GM21619 (cell line): ENCODE data around the gene IFIT2.

Experiments
- ATAC-seq: cut with Tn5 transposase; IDR thresholded peaks from one replicate; pipeline ENCODE4 v1.9.1; 2021; ENCODE audit not compliant: unreplicated experiment

The IFIT2 gene

GRCh38 chr10:89337484-89337883 is 35.6 kb downstream of the IFIT2 start:
- ATAC-seq = peak; percentile 24

DNA sequence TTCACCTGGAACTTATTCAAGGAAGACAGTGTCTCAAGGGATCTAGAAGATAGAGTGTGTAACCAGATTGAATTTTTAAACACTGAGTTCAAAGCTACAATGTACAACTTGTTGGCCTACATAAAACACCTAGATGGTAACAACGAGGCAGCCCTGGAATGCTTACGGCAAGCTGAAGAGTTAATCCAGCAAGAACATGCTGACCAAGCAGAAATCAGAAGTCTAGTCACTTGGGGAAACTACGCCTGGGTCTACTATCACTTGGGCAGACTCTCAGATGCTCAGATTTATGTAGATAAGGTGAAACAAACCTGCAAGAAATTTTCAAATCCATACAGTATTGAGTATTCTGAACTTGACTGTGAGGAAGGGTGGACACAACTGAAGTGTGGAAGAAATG is 36.9 kb downstream of the IFIT2 start:
- no peak for ATAC-seq

DNA sequence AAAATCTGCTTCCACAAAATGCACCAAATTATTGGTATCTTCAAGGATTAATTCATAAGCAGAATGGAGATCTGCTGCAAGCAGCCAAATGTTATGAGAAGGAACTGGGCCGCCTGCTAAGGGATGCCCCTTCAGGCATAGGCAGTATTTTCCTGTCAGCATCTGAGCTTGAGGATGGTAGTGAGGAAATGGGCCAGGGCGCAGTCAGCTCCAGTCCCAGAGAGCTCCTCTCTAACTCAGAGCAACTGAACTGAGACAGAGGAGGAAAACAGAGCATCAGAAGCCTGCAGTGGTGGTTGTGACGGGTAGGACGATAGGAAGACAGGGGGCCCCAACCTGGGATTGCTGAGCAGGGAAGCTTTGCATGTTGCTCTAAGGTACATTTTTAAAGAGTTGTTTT is 38.0 kb downstream of the IFIT2 start:
- no peak for ATAC-seq

GRCh38 chr10:89341649-89342048 is 39.8 kb downstream of the IFIT2 start:
- ATAC-seq = no peak

- ATAC-seq = no peak
These were observed 40.5 kb downstream of the IFIT2 start for GRCh38 chr10:89342206-89342958.

DNA sequence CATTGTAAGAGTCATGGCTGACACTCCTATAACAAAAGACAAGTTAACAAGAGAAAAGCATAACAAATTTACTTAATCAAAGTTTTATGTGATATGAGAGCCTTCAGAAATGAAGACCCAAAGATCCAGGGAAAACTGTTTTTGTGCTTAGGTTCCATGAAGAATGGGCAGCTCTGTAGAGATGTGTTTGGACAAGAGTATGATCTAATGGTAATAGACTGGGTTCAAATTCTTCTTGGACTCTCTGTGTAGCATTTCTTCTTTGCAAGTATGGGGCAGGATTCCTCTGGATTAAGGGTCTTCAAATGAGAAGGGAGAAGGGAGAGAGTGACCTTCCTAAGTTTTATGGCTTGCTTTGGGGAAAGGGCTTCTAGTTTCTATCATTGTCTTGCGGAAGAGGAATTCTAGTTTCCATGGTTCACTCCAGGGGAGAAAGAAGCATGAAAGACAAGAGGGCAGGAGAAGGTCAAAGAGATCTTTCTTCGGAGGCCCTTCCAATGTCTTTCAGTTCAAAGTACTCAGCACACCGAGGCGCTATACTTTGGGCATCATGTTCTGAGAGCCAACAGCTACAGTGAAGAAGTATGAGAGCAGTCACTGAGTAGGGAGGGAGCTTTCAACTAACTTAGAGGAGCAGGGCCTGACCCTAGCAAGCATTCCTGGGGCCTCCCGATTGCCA is 41.4 kb downstream of the IFIT2 start:
- no peak for ATAC-seq

GRCh38 chr10:89344156-89344555 is 42.3 kb downstream of the IFIT2 start:
- no peak for ATAC-seq

- no peak for ATAC-seq
These were observed 43.6 kb downstream of the IFIT2 start for GRCh38 chr10:89345367-89346000.

DNA sequence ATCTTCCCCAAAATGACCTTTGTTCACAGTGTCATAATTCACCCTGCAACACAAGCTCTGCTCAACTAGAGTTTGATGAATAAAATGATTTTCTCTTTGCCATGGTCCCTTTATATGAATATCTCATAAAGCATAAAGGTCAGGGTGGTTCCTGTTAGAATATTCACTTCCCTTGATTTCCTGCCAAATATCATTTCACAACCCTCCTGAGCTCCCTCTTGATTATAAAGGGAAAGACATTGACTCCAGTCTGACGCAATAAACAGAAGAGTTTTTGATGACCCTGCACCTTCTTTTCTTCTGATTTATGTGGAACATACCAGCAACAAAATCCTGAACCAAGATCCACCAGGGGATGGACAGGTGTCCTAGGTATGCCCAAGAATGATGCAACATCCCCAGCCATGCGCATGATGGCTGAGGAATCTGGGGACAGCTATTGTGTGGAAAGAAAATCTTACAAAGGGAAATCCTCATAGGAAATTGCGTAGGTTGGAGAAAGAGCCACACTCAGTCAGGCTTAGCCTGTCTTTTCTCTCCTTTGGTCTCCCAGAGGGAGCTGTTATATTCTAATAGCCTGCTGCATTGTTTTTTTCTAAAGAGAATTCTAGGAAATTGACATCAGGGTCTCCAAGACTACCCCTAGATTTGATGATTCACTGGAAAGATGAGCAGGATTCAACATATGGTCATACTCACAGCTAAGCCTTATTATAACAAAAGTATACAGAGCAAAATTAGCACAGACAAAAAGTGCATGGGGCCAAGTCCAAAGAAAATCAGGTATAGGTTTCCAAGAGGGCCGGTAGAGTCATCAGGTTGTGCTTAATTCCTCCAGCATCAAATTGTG is 44.8 kb downstream of the IFIT2 start:
- ATAC-seq = no peak

GRCh38 chr10:89347701-89348457 is 46.0 kb downstream of the IFIT2 start:
- no peak for ATAC-seq

- no peak for ATAC-seq
These were observed 46.6 kb downstream of the IFIT2 start for GRCh38 chr10:89348481-89348880.

- no peak for ATAC-seq
These were observed 47.1 kb downstream of the IFIT2 start for GRCh38 chr10:89348975-89349374.

DNA sequence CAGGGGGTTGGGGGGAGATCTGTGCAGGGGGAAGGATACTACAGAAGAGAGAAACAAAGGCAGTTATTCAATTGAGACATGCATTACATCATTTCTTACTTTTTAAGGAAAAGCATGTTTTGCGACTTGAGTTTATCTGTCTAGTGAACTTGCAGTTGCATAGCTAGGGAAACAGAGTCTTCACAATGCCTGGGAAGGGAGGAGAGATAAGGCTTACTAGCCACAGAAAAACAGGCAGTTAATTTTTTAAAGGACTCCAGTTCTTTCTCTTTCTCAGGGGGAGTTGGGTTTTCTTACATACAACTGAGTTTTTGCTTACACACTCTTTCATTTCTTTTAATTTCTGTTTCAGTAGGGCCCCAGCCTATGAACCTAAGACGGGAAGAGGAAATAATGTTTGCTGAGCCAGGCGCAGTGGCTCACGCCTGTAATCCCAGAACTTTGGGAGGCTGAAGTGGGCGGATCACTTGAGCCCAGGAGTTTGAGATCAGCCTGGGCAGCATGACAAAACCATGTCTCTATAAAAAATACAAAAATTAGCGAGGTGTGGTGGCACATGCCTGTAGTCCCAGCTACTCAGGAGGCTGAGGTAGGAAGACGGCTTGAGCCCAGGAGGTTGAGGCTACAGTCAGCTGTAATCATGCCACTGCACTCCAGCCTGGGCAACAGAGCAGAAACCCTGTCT is 48.9 kb downstream of the IFIT2 start:
- ATAC-seq = peak; percentile 30

GRCh38 chr10:89351412-89351779 is 49.5 kb downstream of the IFIT2 start:
- ATAC-seq = peak; percentile 83

GRCh38 chr10:89351780-89352597 is 50.1 kb downstream of the IFIT2 start:
- ATAC-seq = peak; percentile 32

DNA sequence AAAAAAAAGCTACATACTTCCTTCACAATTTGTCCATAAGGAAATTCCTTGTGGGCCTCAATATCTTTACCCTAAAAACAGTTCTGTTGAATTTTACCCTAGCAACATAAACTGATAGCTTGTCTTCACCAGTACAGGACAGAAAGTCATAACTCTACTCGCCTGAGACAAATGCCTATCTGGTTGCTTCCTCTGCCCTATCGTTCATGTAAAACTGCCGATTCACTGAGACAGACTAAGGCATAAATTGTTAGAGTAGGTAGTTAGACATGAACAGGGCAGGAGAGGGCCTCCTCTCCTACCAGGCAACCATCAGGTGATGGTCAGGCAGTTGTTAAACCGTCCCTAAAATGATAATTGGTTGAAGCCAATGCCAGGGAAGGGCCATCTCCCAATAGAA is 51.0 kb downstream of the IFIT2 start:
- ATAC-seq = no peak

DNA sequence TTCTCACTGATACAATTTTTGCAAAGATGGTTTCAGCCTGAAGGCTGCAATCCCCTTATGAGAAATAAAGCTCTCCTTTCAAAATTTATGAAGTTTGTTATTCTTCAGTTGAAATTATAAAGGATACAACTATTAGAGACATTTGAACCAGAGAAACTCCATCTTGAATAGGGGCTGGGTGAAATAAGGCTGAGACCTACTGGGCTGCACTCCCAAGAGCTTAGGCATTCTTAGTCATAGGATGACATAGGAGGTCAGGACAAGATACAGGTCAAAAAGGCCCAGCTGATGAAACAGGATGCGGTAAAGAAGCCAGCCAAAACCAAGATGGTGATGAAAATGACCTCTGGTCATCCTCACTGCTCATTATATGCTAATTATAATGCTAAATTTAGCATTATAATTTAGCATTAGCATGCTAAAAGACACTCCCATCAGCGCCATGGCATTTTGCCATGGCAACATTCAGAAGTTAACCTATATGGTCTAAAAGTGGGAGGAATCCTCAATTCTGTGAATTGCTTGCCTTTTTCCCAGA is 53.6 kb downstream of the IFIT2 start:
- no peak for ATAC-seq

DNA sequence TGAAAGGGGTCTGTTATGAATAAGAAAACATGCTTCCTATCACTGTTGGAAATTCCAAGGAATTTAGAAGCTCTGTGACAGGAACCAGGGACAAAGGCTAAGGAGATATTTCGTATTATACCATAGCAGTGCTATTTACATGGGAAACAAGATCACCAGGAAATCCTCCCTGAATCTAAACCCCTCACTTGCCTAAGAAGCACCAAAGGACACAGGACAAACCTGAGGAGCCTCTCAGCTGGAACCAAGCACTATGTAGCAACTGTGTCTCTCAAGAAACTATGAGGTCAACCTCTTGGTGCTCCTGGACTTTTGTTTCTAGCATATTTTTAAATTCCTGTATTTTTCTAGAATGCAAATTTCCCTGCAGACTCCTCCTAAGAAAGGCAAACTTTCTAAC is 55.2 kb downstream of the IFIT2 start:
- ATAC-seq = no peak

- no peak for ATAC-seq
These were observed 56.1 kb downstream of the IFIT2 start for GRCh38 chr10:89357975-89358374.
